GM18861 (cell line): ENCODE measurements around the gene SLC11A1.

Experiments
- ATAC-seq: cut with Tn5 transposase; IDR thresholded peaks from one replicate; pipeline ENCODE4 v1.9.1; 2021; ENCODE audit not compliant: unreplicated experiment

The SLC11A1 gene

DNA sequence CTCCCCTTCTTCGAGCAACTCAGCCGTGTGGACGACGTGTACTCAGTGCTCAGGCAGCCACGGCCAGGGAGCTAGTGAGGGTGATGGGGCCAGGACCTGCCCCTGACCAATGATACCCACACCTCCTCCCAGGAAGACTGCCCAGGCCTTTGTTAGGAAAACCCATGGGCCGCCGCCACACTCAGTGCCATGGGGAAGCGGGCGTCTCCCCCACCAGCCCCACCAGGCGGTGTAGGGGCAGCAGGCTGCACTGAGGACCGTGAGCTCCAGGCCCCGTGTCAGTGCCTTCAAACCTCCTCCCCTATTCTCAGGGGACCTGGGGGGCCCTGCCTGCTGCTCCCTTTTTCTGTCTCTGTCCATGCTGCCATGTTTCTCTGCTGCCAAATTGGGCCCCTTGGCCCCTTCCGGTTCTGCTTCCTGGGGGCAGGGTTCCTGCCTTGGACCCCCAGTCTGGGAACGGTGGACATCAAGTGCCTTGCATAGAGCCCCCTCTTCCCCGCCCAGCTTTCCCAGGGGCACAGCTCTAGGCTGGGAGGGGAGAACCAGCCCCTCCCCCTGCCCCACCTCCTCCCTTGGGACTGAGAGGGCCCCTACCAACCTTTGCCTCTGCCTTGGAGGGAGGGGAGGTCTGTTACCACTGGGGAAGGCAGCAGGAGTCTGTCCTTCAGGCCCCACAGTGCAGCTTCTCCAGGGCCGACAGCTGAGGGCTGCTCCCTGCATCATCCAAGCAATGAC is 22.4 kb downstream of the SLC11A1 start:
- ATAC-seq: no peak

DNA sequence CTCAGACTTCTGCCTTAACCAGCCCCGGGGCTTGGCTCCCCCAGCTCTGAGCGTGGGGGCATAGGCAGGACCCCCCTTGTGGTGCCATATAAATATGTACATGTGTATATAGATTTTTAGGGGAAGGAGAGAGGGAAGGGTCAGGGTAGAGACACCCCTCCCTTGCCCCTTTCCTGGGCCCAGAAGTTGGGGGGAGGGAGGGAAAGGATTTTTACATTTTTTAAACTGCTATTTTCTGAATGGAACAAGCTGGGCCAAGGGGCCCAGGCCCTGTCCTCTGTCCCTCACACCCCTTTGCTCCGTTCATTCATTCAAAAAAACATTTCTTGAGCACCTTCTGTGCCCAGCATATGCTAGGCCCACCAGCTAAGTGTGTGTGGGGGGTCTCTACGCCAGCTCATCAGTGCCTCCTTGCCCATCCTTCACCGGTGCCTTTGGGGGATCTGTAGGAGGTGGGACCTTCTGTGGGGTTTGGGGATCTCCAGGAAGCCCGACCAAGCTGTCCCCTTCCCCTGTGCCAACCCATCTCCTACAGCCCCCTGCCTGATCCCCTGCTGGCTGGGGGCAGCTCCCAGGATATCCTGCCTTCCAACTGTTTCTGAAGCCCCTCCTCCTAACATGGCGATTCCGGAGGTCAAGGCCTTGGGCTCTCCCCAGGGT is 23.1 kb downstream of the SLC11A1 start:
- ATAC-seq: no peak

- peak; percentile 18 for ATAC-seq
Observed at GRCh38 chr2:218405746-218406208, 23.7 kb downstream of the SLC11A1 start.

DNA sequence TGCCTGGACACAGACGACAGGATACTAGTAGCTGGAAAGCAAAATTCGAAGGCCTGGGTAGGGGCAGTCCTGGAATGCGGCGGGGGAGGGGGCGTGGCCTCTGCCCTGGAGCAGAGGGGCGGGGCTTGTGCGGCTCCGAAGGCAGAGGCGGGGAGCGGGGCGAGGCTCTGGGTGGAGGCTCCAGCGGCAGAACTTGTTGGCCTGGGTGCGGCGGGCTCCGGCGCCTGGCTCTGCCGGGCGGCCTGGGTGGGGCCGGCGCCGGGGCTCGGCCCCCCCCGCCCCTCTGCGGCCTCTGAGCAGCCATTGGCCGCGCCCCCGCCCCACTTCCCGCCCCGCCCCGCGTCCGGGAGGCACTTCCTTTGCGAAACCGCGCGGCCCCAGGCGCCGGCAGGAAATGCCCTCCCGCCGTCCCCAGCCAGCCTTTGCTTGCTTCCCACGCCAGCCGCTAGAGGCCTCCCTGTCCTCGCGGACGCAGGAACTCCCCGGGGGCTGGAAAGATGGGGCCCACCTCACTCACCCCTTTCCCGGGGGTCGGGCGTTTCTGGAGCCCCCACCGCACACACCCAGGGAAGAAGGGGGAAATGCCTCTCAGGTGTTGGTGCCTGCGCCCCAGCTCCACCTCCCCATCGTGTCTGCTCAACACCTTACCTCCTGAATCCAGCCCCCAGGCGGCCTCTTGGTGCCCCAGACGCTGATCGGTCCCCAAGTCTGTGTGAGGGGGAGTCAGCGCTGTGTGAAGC is 24.3 kb downstream of the SLC11A1 start:
- ATAC-seq: peak; percentile 66

DNA sequence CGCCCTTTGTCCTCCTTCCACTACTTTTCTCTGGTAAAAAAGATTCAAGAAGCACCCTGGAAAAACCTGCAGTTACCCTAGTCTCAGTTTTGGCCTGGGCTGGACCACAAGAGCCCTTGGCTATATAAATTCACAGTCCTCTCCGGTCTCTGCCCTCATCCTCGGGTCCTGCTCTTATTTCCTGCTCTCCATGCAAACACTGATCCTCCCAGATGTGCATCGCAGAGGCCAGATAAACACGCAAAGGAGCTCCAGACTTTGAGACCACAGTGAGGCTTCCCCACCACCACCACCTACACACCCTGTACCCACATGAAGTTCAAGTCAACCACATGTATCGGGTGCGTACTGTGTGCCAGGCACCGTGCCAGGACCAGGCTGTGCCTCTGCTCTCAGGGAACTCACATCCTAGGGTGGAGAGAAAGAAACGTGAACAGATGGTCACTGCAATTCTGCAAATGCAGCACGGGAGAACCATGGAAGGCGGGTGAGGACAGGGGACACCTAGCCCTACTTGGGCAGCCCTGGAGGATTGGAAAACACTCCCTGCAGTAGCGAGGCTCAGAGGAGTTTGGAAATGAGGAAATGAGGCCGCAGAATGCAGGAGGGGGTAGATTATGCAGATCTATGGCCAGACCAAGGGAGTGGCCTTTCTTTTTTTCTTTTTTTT is 25.0 kb downstream of the SLC11A1 start:
- no peak for ATAC-seq

DNA sequence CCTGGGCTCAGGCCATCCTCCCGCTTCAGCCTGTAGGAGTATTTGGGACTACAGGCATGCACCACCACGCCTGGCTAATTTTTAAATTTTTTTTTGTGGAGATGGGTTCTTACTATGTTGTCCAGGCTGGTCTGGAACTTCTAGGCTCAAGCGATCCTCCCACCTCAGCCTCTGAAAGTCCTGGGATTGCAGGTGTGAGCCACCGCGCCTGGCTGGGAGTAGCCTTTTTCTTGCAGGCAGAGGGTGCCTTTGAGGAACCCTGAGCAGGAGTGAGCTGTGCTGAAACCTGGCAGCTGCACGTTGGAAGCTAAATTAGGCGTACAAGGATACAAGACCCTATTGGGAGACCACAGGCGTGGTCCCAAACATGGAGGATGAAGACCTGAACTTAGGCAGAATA is 25.6 kb downstream of the SLC11A1 start:
- ATAC-seq: no peak

DNA sequence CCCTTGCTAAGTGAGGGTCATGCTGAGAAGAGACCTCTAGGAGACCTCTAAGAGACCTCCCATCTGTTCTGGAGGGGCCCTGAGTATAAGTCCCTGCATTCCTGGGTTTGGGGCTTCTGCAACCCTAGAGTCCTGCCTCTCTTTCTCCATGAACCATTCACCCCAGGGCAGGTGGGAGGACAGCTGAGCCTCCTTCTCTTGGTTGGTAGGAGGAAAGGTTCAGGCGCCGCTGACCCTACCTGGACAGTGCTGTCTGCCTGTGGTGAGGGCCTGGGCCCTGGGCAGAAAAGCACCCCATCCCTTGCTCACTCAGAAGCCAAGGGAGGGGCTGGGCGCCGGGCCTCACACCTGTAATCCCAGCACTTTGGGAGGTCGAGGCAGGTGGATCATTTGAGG is 36.2 kb downstream of the SLC11A1 start:
- no peak for ATAC-seq

- ATAC-seq: no peak
Observed at GRCh38 chr2:218418717-218419458, 36.8 kb downstream of the SLC11A1 start, which contains the start of gene VIL1. TSS of gene VIL1 (plus strand) at chr2:218419123. CDS start at chr2:218423779, 4,656 bp downstream.

DNA sequence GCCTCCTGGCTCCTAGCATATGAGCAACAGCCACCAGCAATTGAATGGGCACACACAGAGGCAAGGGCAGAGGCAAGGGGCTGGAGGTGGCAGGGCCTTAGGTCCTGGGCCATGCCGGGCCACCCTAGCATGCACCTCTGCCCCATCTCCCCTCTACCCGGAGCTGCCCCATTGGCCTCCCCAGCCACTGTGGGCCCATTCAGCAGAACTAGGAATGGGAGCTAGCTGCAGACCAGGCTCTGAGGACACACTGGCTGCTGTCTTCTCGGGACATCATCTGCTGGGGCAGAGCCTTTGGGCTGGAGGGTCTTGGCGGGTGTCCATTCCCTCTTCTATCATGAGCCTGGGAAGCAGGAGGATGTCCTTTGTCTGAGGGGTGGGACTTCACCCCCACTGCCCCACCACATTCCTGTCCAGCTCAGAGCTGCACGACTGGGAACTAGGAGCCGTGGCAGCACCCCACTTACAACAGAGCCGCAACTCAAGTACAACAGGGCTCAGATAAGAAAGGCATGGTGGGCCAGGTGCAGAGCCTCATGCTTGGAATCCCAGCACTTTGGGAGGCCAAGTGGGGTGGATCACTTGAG is 37.6 kb downstream of the SLC11A1 start:
- ATAC-seq: no peak

DNA sequence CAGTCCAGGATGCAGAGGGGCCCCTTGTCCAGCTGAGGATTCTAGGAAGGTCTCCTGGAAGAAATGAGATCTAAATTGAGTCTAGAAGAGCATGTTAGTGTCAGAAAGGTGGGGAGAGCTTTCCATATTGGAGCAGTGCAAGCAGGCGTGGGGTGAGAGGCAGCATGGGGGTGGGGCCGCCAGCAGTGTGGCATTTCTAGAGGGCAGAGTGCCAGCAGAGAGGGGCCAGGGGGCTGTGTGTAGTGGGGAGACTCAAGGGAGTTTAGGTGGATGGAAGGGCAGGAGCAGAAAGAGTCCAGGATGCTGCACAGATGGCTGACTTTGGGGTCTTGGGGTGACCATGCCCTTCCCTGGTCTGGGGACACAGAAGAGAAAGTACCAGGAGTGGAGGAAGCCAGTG is 39.0 kb downstream of the SLC11A1 start:
- ATAC-seq: no peak

DNA sequence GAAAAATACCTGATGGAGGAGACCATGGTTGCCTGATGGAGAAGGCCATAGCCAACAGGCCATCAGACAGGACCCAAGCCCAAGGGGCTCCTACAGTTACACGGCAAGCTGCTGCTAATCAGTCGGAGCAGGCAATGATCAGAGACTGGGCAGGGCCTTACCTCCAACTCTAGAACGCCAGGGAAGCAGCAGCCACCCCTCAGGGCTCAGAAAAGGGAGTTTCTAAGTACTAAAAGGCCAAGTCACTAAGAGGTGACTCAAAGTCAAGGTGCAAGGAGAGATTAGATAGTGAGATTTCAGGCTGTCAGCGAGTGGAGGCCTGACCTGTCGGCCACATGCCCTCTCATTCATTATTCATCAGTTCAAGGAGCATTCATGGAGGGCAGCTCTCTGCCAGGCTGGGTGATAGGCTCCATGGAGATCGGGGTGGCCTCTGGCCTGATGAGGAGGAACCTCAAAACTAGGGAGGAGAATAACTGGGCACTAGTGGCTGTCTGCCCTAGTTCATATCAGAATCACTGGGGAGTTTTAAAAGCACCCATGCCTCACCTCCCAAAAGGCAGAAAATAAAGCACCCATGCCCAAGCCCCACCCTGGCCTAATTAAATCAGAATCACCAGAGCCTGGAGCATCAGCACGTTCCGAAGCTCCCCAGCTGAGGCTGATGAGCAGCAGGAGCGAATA is 40.5 kb downstream of the SLC11A1 start:
- no peak for ATAC-seq

- ATAC-seq: no peak
Observed at GRCh38 chr2:218423584-218423983, 41.5 kb downstream of the SLC11A1 start.

- no peak for ATAC-seq
Observed at GRCh38 chr2:218425531-218425930, 43.5 kb downstream of the SLC11A1 start.

GRCh38 chr2:218427741-218428140 is 45.7 kb downstream of the SLC11A1 start:
- no peak for ATAC-seq

- ATAC-seq: no peak
Observed at GRCh38 chr2:218428846-218429558, 46.9 kb downstream of the SLC11A1 start.

GRCh38 chr2:218429911-218430692 is 48.0 kb downstream of the SLC11A1 start:
- no peak for ATAC-seq

GRCh38 chr2:218430721-218431120 is 48.6 kb downstream of the SLC11A1 start:
- no peak for ATAC-seq

- no peak for ATAC-seq
Observed at GRCh38 chr2:218431878-218432277, 49.8 kb downstream of the SLC11A1 start.
